Activated T-cell treated with anti-CD3 and anti-CD28 coated beads, Interleukin-2, amount 50 U/mL, for 1 hour (primary cell): Measurements from ENCODE around the gene PRCD.

Experiments used
- DNase-seq: peaks from one replicate; pipeline ENCODE4 v3.0.0-alpha.2; 2020

PRCD gene

DNA sequence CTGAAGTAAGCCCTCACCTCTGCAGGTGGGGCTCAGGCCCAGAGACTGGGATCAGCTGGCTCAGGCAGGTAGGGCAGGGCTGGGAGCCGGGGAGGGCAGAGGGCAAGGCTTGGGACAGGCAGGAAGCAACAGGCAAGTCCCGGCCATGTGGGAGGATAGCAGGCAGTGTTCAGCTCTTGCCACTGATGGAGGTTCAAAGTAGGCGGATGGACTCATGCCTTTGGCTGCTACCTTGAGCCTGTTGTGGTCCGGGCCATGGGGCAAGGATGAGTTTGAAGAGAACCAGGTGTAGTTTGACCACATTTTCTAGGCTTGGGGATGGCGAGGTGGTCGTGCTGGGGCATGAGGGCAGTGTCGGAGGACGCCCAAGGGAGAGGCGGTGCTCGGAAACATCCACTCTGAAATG is 2.7 kb downstream of the PRCD start:
- DNase-seq = no peak

DNA sequence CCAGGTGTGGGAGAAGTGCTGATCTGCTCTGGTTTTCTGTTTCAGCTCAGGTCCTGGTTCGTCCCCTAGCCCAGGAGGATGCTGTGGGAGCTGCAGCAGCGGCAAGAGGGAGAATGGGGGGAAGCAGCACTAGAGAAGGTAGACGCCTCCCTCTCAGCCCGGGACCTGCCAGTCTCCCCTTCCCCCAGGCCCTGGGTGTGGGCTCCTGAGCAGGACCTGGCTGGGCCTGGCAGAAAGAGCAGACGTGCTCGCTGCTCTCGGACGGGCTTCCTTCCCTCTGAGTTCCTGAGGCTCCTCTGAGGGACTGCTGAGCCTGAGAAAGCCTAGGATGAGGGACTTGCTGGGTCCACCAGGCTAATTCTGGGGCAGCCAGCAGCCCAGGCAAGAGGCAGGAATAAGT is 3.1 kb downstream of the PRCD start:
- no peak for DNase-seq

DNA sequence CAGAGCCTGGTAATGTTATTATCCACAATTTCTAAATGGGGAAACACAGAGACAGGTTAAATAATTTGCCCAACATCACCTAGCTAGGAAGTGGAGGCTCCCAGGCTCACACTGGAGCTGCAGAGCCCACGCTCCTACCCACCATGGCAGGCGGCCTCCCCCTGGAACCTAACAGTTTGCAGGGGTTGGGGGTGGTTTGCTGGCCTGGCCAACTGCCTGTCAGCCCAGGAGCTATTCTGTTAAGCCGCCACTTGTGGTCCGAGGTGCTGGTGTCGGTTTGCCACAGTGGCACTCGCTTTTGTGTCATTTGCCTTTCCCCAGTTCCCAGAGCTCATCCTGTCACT is 3.6 kb downstream of the PRCD start:
- DNase-seq = no peak

DNA sequence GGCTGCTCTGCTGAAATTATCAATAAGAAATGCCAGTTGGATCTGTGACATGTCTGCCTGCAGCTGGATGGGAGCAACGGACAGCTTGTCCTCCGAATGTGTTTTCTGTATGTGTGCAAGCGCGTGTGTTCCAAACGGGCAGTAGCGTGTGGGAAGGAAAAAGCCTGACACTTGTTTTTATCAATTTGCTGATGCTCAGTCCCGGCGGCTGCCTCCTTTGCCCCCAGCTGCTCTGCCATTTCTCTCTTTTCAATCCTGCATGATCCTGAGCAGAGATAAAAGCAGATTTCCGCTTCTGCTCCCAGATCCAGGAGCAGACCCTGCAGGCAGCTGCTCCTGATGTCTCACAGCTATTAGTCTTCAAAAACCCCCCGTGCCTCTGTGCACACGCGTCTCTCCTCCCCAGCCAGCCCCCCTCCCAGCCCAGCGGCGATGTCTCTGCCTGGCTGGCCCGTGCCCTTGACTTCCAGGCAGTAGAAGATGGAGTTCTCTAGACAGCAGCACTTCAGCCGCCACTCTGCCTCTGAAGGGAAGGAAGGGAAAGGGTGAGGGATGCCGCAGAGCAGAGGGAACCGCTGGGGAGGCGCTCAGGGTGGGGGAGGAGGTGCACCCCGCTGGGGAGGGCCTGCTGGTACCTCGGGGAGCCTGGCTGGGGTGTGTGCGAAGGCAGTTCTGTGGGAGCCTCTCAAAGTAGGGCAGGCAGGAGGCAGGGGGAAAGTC is 4.1 kb downstream of the PRCD start:
- DNase-seq = no peak

DNA sequence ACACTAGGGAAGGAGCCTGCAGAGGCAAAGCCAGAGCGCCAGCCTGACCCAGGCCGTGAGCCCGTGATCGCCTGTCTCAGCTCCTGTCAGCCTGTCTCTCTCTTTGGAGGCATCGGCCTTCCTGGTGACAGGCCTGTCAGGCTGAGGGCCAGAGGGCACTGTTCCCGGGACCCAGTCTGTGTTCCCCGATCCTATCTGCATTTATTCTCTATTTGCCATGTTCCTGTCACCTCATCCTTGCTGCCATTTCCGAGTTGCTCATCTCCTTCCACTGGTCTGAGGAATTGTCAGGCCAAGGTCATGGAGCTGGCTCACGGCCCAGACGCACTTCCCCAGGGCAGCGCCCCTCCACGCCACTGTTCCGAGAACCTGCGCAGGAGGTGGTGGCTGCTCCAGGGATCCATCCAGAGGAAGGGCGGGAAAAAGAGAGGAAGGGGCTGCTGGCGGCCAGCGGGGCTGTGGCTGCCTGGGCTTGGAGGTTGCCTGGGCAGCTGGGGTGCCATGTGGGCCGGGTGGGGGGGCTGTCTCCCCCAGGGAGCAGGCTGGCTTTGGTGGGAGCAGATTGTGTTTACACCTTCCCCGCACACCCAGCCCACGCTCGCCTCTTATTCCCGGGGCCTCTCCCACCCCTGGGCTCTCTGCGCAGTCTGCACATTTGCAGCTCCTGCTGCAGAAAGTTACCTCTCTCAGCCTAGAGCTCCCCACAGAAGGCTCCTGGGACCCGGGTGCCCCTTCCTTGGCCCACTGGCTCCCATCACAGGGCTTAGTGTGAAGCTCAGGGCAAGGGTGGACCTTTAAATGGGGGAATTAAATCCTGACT is 4.9 kb downstream of the PRCD start:
- DNase-seq = no peak

DNA sequence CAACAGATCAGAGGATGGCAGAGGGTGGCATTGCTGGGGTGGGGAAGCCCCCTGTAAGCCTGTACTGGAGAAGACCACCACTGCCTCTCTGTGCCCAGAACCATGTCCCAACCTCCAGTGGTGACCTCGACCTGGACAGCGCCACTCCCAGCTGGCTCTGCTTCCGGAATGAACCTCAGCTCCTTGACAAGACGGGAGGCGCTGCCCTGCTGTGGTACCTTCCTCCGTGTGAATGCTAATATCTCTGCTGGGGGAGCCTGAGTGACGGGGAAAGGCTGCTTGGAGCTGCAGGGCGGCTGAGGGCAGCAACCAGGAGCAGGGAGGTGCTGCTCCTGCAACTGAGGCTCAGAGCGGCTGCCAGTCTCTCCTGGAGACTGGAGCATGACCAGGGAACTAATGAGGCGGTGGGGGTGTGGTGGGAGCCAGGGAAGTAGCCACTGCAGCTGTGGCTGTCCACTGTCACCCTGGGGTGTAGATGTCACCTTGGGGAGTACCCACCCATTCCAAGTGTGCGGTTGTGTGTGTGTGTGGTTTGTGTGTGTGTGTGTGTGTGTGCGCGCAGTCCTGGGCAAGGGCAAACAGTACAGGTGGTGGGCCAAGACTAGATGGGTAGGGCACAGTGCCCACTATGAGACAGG is 6.2 kb downstream of the PRCD start:
- no peak for DNase-seq

DNA sequence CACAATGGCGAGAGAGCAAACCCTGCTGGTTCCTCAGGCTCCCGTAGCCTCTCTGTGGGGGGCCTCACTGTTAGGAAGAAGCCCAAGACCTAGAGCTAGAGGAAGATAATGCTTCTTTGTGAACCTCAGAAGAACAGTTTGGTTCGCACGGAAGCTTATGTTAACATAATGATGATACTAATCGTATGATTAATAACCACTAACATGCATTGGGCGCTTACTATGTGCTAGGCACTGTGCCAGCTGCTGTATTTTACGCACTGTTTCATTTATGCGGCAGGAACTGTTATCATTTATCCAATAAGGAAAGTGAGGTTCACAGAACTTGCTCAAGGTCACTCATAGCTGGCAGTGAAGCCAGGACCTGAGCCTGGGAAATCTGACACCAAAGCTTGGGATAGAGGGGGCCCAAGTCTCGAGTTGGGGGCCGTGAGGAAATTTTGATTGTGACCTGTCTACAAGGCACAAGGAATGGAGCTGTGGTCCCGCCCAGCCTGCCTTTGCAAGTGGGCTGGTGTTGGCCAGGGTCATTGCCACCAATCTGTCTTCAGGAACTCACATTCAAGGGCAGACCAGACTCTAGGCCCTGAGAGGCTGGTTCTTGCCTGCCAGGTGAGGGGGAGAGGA is 6.8 kb downstream of the PRCD start:
- DNase-seq = no peak

DNA sequence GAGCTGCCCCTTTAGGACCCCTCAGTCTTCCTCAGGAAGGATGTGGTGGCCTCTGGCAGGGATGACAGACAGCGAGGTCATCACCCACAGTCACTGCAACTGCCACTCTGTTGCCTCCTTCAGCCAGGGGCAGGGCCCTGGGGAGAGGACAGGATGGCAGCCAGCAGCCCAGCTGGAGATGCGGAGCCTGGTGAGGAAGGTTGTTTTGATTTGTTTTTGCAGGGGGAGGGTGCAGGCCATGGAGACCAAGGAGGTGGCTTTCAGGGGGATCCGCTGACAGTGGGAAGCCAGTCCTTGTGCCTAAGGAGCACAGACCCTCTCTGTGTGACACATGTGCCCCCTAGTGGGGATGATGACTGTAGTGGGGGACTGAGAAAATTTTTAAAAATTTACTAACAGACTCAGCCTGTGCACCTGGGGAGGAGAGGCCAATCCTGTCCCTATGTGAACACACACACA is 7.4 kb downstream of the PRCD start:
- peak; percentile 55 for DNase-seq

DNA sequence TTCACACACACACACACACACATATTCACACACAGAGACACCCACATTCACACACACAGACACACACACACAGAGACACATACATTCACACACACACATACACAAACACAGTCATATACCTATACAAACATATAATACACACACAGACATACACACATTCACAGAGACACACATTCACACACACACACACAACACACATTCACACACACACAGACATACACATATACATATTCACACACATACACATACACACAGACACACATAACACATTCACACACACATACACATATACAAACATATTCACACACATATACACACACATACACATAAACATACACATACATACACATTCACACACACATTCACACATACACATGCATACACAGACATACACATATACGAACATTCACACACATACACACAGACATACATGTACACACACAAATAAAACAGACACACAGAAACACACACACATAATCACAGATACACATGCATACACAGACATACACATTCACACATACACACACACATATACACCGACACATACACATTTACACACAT is 7.9 kb downstream of the PRCD start:
- no peak for DNase-seq

DNA sequence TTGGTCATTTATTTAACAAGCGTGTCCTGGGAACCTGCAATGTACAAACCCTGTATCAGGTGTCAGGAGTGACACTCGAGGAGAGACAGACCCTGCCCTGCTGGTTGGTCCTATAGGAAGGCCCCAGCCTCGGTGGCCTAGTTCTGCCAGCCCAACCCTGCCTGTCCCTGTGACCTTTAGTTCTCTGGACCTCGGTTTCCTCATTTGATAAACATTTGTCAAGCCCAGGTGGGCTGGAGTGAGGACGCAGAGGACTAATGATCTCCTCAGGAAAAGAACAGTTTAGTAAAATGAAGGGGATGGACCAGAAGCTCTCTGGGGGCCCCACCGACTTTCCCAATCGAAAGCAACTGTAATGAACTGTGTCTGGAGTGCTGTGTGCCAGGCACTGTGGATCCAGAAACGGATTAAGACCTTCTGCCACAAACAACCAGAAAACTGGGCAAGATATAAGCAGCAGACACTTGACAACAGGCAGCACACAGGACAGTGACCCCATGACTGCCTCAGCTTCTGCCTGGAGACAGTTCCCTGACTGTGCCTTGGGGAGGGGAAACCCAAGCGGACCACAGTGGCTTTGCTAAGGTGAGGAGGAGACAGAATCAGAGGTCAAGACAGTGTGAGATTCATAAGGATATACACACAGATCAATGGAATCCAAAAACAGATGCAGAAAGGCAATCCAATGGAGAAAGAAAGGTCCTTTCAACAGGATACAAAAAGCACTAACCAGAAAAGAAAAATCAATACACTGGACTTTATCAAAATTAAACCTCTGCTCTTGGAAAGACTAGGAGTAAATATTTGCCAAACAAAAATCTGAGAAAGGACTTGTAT is 8.8 kb downstream of the PRCD start:
- DNase-seq = no peak

DNA sequence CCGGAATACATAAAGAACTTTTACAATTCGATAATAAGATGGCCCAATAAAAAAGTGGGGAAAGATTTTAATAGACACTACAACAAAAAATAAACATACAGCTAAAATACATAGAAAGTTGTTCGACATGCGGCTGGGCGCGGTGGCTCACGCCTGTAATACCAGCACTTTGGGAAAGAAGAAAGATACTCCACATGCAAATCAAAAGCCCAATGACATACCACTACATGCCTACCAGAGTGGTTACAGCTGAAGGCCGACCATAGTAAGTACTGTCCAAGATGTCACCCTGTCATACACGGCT is 9.3 kb downstream of the PRCD start:
- DNase-seq = no peak

DNA sequence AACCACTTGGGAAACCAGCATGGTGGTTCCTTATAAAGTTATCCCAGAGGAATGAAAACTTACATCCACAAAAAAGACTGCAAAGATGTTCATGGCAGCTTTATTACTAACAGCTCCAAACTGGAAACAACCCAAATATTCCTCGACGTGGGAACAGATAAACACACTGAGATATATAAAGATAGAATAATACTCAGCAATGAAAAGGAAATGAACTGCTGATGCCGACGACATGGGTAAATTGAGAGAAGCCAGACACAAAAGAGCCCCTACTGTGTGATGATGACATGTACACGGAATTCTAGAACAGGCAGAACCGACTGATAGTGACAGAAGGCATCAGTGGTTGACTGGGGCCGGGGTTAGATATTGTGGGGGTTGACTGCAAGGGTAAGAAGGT is 9.7 kb downstream of the PRCD start:
- no peak for DNase-seq

DNA sequence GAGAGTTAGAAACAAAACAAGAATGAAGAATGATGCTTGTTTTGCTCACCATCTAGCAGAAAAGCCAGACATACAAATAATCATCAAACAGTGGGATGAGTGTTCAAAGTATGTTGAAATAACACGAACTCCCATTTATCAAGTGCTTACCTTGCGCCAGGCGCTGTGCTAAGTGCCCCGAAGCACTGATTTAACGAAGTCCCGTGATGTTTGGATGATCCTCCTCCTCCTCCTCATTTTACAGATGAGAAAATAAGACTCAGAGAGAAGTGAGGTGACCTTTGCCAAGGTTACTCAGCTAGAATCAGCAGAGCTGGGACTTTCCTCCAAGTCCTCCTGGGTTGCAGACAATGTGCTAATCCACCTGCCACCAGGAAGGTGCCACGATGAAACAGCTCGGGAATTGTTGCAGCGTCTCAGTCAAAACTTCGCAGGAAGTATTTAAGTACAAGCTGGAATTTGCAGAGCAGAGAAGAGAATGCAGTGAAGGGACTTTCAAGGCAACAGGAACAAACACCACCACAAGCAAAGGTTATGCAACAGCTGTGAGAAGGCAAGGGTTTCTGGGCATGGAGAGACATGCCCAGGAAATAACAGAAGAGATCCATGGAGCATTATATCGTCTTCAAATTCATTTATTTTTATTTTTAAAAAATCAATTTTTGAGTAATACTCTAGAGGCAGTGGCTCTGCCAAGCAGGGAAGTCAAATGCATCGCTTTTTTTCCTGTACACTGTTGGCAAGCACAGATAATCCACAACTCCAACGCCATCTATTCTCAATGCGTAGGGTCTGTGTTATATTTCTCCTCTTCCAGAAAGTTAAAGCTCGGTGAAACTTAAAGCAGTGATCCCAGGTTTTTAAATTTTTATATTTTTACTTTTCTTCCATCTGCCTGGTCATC is 11.1 kb downstream of the PRCD start:
- no peak for DNase-seq

DNA sequence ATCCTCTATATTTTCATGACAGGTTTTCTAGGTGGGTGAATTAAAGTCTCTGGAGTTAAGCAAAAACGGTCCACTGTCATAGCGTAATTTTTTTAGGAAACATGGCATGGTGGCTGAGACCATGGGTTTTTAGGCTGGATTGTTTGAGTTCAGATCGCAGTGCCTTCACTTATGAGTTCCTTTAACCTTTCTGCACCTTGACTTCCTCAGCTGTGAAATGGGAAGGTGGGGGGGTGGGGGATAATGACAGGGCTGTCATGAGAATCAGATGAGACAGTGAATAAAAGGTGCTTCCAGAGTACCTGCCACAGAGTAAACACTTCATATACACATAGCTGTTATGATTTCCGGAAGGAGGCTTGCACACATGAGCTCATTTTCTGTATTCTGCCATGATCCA is 11.8 kb downstream of the PRCD start:
- no peak for DNase-seq

DNA sequence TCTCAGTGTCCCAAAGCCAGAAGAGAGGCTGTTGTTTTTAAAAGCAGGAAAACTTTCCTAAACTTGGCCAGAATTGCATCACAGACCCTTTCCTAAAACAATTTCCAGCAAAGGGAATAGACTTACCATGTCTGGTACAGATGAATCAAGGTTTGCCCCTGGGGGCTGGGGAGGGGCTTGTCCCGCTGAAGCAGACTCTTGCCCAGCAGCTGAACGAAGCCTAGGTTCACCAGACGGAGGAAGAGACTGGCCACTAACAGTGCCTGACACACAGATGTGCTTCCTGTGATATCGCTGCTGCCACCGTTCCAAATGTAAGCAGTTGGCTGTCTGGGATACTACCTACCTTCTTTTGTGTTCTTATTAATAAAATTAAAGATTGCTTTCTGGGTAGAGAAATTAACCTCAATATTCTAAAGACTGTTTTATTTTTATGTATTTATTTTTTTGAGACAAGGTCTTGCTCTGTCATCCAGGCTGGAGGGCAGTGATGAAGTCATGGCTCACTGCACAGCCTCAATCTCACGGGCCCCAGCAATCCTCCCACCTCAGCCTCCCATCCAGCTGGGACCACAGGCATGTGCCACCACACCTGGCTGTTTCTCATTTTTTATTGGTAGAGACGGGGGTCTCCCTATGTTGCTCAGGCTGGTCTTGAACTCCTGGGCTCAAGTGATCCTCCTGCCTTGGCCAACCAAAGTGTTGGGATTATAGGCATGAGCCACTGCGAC is 13.5 kb downstream of the PRCD start:
- no peak for DNase-seq

DNA sequence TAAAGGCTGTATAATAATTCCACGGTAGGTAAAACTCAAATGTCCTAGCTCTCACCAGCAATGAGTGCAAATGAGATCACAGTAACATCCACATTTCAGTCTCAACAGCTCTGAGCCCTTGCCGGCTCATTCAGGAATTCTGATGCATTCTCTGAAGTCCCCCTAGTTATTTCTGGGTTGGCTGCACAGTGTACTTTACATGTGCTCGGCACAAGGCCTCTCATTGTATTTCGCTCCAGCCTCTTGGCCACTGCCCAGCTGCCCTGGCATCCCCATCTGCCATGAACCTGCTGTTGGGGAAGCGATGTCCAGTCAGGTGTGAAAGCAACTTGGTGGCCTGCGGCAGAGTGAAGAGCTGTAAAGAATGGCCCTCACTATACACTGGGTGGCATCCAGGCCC is 14.3 kb downstream of the PRCD start:
- no peak for DNase-seq

DNA sequence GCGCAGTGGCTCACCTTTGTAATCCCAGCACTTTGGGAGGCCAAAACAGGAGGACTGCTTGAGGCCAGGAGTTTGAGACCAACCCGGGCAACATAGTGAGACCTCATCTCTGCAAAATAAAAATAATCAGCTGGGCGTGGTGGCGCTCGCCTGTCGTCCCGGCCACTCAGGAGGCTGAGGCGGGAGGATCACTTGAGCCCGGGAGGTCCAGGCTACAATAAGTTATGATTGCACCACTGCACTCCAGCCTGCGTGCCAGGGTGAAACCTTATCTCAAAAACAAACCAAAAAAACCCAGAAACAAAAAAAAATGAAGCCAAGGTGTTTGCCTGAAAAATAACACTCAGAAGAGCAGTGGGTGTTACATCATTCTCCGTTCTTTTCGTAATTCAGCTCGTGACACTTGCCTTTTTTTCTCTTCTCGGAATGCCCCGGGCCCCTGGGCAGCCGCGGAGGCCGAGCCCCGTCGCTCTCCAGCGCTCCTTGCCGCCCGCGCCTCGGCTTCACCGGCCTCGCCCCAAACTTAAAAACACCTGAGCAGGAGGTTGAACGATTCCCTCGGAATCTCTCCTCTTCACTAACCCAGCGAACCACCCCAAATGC is 17.0 kb downstream of the PRCD start:
- no peak for DNase-seq

DNA sequence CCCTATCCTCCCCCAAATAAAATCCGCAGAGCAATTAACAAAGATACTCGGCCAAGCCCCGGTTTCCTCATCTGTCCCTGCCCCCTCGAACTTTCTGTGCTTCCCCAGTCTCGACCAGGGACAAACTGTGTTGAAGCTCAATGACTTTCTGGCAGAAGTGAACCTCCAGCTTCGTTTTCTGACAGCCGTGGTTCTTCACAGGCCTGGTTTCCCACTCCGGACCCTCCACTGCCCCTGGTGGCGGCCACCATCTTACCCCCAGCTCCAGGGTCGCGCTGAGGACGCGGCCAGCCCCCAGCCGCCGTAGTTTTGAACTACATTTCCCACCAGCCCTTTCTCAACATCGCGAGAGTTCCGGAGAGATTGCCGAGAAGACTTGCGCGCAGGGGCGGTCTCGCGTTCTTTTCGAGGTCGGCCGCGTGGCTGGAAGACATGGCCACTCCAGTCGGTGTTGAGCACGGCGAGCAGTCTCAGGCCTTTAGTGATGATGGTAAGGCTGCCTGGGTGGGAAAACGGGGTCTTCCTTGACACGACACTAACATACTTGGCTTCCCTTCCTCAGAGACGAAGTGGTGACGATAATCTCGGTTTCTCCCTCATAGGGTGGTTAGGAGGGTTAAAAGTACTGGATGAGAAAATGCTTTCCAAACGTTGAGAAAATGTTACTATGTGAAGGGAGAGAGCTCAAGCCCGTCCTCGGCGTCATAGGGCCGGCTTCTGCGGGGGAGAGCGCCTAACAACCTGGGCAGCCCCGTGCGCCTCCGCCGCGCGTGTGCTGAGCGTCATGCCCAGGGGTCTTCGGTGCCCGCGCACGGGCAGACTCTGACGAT is 17.7 kb downstream of the PRCD start:
- peak; percentile 89 for DNase-seq
